PC-3 (cell line): Measurements from ENCODE around the gene KRTAP20-4. TPM values are rescaled to one million over a fixed set of nuclear protein-coding genes. Genes with fewer than 3 reads are reported as not detected.

Source experiments
- ATAC-seq: fragments of 200-7000 bp; cut with Tn5 transposase; 2 replicates; pipeline ENCODE4 v1.9.1; 2020; ENCODE audit warnings: mild to moderate bottlenecking, moderate library complexity
- BruUV-seq: library from RNA; stranded (reverse); fragments of 400-500 nt; replicated peaks from 2 replicates; lab custom pipeline; 2021; lab: Mats Ljungman, UMichigan
- CTCF ChIA-PET: fragments of 300-600 bp; sonication (Branson Sonifier 250); formaldehyde crosslinking; loops from one replicate; lab custom pipeline; 2022; ENCODE audit warnings: antibody characterized with exemption; lab: Charles Lee
- POLR2A ChIA-PET: fragments of 300-600 bp; sonication (Branson Sonifier 250); formaldehyde crosslinking; loops from one replicate; lab custom pipeline; 2022; ENCODE audit warnings: antibody characterized with exemption; ENCODE audit not compliant: unreplicated experiment; lab: Charles Lee
- DNase-seq: peaks from one replicate; pipeline ENCODE4 v3.0.0-alpha.2; 2015
- H2AFZ ChIP-seq: fragments of 300-600 bp; sonication (generic); 2 replicates; pipeline ENCODE4 v1.6.0; 2016; ENCODE audit warnings: antibody characterized with exemption, low read length
- H3F3A ChIP-seq: fragments of 300-600 bp; sonication (generic); one replicate; pipeline ENCODE4 v1.6.0; 2017; ENCODE audit warnings: antibody characterized with exemption, low read length, control low read depth, mild to moderate bottlenecking; ENCODE audit not compliant: unreplicated experiment
- H3K27ac ChIP-seq: fragments of 300-600 bp; sonication (generic); 2 replicates; pipeline ENCODE4 v1.5.1; 2016; ENCODE audit warnings: mild to moderate bottlenecking, low read length
- H3K27me3 ChIP-seq: fragments of 300-600 bp; sonication (generic); 2 replicates; pipeline ENCODE4 v1.6.1; 2016; ENCODE audit warnings: low read length, mixed read lengths
- H3K36me3 ChIP-seq: fragments of 300-600 bp; sonication (generic); 2 replicates; pipeline ENCODE4 v1.6.1; 2016; ENCODE audit warnings: low read depth, mixed run types, low read length, mixed read lengths
- H3K4me1 ChIP-seq: fragments of 300-600 bp; sonication (generic); 2 replicates; pipeline ENCODE4 v1.5.1; 2016; ENCODE audit warnings: low read length; ENCODE audit not compliant: insufficient read depth
- H3K4me2 ChIP-seq: fragments of 300-600 bp; sonication (generic); 2 replicates; pipeline ENCODE4 v1.6.0; 2016; ENCODE audit warnings: low read length
- H3K4me3 ChIP-seq: fragments of 300-600 bp; sonication (generic); 2 replicates; pipeline ENCODE4 v1.5.1; 2016; ENCODE audit warnings: mild to moderate bottlenecking, low read length, mixed read lengths
- H3K79me2 ChIP-seq: fragments of 300-600 bp; sonication (generic); 2 replicates; pipeline ENCODE4 v1.6.1; 2017; ENCODE audit warnings: low read length, mixed read lengths
- H3K9ac ChIP-seq: fragments of 300-600 bp; sonication (generic); 2 replicates; pipeline ENCODE4 v1.6.0; 2016; ENCODE audit warnings: mild to moderate bottlenecking, low read length
- H3K9me2 ChIP-seq: fragments of 300-600 bp; sonication (generic); replicated peaks from 2 replicates; pipeline ENCODE4 v1.6.1; 2016; ENCODE audit warnings: mixed run types, low read length, mixed read lengths
- H3K9me3 ChIP-seq: fragments of 300-600 bp; sonication (generic); 2 replicates; pipeline ENCODE4 v1.6.1; 2016; ENCODE audit warnings: low read length, mixed read lengths
- H4K20me1 ChIP-seq: fragments of 300-600 bp; sonication (generic); 2 replicates; pipeline ENCODE4 v1.6.1; 2016; ENCODE audit warnings: low read length, mixed read lengths
- CTCF ChIP-seq: fragments of 300-600 bp; sonication (generic); conservative IDR thresholded peaks from 2 replicates; pipeline ENCODE4 v1.5.1; 2017; ENCODE audit warnings: antibody characterized with exemption, low read depth, mild to moderate bottlenecking, low read length
- EZH2 ChIP-seq: fragments of 300-600 bp; sonication (generic); IDR thresholded peaks from one replicate; pipeline ENCODE4 v1.6.1; 2017; ENCODE audit warnings: antibody characterized with exemption, mild to moderate bottlenecking, low read length; ENCODE audit not compliant: unreplicated experiment
- EZH2phosphoT487 ChIP-seq: fragments of 300-600 bp; sonication (generic); IDR thresholded peaks from 2 replicates; pipeline ENCODE4 v1.6.1; 2018; ENCODE audit warnings: mild to moderate bottlenecking, antibody characterized with exemption, low read length, borderline replicate concordance
- intact Hi-C: fragments of 100-400 bp; cut with micrococcal nuclease; formaldehyde crosslinking; loops from 2 replicates; pipeline ENCODE4 v1.9.0; 2023
- total RNA-seq: library from RNA; depleted of rRNA; stranded (reverse); fragments of >200 nt; gene quantifications from 2 replicates; pipeline ENCODE4 v1.2.3, GENCODE V29; 2014

Gene KRTAP20-4
- total RNA-seq, 1 experiment from 2014 or later: not detected

DNA sequence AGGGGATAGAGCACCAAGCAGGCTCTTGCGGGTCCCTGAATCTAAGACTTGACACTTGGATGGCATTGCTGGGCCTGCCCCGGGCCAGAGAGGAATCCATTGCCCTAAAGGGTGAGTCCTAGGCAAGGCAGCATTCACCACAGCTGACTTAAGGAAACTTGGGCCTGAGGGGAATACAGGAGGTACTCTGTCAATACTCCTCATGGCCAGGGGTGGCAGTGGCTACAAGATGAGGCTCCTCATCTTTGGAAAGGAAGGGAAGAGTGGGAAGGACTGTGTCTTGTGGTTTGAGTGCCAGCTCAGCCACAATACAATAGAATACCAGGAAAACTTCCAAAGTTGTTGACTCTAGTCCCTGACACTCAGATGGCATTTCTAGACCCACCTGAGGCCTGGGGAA, 14.5 kb upstream of the KRTAP20-4 start:
- CTCF ChIA-PET: no interaction called here
- Histone ChIP-seq H3K9me2 (no peaks in the 10 kb centered on the region), H3K9ac (no peak overlapping the region), H3F3A (no peaks in the 10 kb centered on the region), H3K9me3 (no peaks in the 10 kb centered on the region), H3K27me3 (no peaks in the 10 kb centered on the region), H3K27ac (no peak overlapping the region), H3K36me3 (no peaks in the 10 kb centered on the region), H2AFZ (no peak overlapping the region), H3K79me2 (no peaks in the 10 kb centered on the region), H3K4me1 (no peaks in the 10 kb centered on the region), H4K20me1 (no peaks in the 10 kb centered on the region), H3K4me3 (no peak overlapping the region), H3K4me2 (no peak overlapping the region)
- peak; percentile 53 for DNase-seq
- TF ChIP-seq EZH2phosphoT487 (no peak), EZH2 (no peak), CTCF (peak; percentile 42; the same call in 1 of the 2 replicates)
- POLR2A ChIA-PET: no interaction called here
- BruUV-seq: no TSS peak
- peak; percentile 31; the same call in 1 of the 2 replicates for ATAC-seq
- intact Hi-C loops: no loop called here

- no peak overlapping the region for H2AFZ ChIP-seq
- no peak overlapping the region for H3K27ac ChIP-seq
- H3K36me3 ChIP-seq: no peaks in the 10 kb centered on the region
- CTCF ChIA-PET: no interaction called here
- no peaks in the 10 kb centered on the region for H4K20me1 ChIP-seq
- H3K4me1 ChIP-seq: peaks cover 6% of the 10 kb centered on the region; the same call in 1 of the 2 replicates
- POLR2A ChIA-PET: no interaction called here
- H3K9me3 ChIP-seq: no peaks in the 10 kb centered on the region
- H3K27me3 ChIP-seq: no peaks in the 10 kb centered on the region
- H3K4me3 ChIP-seq: no peak overlapping the region
- no TSS peak for BruUV-seq
- H3K79me2 ChIP-seq: no peaks in the 10 kb centered on the region
- no peak overlapping the region for H3K4me2 ChIP-seq
- no peak for ATAC-seq
- no peaks in the 10 kb centered on the region for H3F3A ChIP-seq
- H3K9ac ChIP-seq: no peak overlapping the region
- DNase-seq: no peak
- TF ChIP-seq EZH2phosphoT487 (no peak), EZH2 (no peak), CTCF (no peak)
- intact Hi-C loops: no loop called here
- H3K9me2 ChIP-seq: no peaks in the 10 kb centered on the region; the same call in 1 of the 2 replicates
Measured at GRCh38 chr21:30612132-30612531, 8.3 kb upstream of the KRTAP20-4 start.

DNA sequence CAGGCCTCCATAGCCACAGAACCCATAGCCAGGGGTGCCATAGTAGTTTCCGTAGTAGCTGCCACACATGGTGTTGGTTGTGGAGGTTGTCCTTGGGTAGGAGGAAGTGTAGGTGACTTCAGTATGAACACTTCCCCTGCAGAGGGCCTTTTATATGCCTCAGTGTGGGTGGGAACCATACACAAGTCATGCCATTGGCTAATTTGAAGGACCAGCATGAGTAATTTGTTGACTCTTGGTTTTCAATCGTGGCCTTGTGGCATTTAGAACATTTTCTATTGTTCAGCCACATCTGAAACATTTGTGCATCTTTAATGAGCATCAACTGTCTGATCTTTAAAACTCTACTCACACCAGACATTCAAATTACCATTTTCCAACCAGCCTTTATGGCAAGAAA, 6.6 kb upstream of the KRTAP20-4 start, which contains the start of gene KRTAP6-1:
Gene KRTAP6-1 (minus strand): TSS at position 95 of the 400 bp plus-strand sequence. CDS start 26 bp downstream, at position 69.
- Histone ChIP-seq H3K4me2 (no peak within 1 kb of the TSS), H3K79me2 (no peaks in the 10 kb centered on the region), H2AFZ (no peak within 1 kb of the TSS), H3K9me3 (no peaks in the 10 kb centered on the region), H3K4me3 (no peak within 1 kb of the TSS), H3K27ac (no peak within 1 kb of the TSS), H3K27me3 (no peaks in the 10 kb centered on the region), H4K20me1 (no peaks in the 10 kb centered on the region), H3K9me2 (no peaks in the 10 kb centered on the region; the same call in 1 of the 2 replicates), H3K36me3 (no peaks in the 10 kb centered on the region), H3K9ac (no peak within 1 kb of the TSS), H3F3A (no peaks in the 10 kb centered on the region), H3K4me1 (peaks cover 8% of the 10 kb centered on the region)
- POLR2A ChIA-PET: no interaction called here
- CTCF ChIA-PET: no interaction called here
- peak; percentile 45 for DNase-seq
- no TSS peak for BruUV-seq
- intact Hi-C loops: no loop called here
- ATAC-seq: peak; percentile 38; the same call in 1 of the 2 replicates
- TF ChIP-seq EZH2: no peak
